HFF-Myc (cell line): ENCODE results near the gene RCOR1.

ENCODE experiments used
- DNase-seq: peaks from one replicate; pipeline ENCODE4 v3.0.0-alpha.2; 2011; ENCODE audit warnings: low read depth; ENCODE audit errors: extremely low read depth
- H3K4me3 ChIP-seq: replicated peaks from 2 replicates; pipeline ENCODE4 v1.5.1; 2011; ENCODE audit warnings: low read depth, mild to moderate bottlenecking, control low read depth, low read length
- TF ChIP-seq, protein P1 (sequence below): IDR thresholded peaks from 2 replicates; pipeline ENCODE4 v1.5.1; 2012; ENCODE audit warnings: mild to moderate bottlenecking, low read depth, low read length, control low read depth; ENCODE audit errors: missing control alignments

RCOR1 gene

DNA sequence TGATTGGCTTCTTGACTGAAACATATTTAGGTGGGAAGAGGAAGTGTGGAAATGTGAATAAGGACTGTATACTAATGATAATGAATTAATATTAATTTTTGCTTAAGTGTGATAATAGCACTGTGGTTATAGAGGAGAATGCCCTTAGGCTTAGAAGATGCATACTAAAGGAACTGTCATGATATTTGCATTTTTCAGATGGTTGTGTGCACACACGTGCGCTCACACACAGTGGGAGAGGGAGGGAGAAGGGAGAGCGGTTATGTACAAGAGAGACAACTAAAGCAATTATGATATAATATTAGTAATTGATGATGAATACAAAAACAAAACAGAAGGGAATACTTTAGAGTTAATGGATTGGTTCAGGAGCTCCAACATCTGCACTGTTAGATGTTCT lies 54.2 kb downstream of the RCOR1 start:
- H3K4me3 ChIP-seq: no peak overlapping the region
- TF ChIP-seq, protein P1, sequence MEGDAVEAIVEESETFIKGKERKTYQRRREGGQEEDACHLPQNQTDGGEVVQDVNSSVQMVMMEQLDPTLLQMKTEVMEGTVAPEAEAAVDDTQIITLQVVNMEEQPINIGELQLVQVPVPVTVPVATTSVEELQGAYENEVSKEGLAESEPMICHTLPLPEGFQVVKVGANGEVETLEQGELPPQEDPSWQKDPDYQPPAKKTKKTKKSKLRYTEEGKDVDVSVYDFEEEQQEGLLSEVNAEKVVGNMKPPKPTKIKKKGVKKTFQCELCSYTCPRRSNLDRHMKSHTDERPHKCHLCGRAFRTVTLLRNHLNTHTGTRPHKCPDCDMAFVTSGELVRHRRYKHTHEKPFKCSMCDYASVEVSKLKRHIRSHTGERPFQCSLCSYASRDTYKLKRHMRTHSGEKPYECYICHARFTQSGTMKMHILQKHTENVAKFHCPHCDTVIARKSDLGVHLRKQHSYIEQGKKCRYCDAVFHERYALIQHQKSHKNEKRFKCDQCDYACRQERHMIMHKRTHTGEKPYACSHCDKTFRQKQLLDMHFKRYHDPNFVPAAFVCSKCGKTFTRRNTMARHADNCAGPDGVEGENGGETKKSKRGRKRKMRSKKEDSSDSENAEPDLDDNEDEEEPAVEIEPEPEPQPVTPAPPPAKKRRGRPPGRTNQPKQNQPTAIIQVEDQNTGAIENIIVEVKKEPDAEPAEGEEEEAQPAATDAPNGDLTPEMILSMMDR: no peak
- no peak for DNase-seq

DNA sequence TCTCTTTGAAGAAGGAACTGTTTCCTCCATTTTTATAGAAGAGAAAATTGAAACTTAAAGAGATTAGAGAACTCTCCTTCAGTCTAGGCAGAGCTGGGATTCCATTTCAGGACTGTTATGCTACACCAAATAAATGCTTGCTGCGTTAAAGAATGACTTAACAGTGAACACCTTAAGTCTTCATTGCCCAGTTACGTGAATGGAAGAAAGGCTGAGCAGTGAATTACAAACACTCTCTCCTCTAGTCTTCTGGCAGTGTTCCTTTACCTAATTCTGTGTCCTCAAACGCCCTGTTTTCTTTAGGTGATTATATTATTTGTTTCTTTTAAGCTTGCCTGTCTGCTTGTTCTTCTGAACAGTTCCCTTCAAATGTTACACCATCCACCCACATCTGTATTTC lies 59.7 kb downstream of the RCOR1 start:
- no peak overlapping the region for H3K4me3 ChIP-seq
- TF ChIP-seq, protein P1: no peak
- no peak for DNase-seq

DNA sequence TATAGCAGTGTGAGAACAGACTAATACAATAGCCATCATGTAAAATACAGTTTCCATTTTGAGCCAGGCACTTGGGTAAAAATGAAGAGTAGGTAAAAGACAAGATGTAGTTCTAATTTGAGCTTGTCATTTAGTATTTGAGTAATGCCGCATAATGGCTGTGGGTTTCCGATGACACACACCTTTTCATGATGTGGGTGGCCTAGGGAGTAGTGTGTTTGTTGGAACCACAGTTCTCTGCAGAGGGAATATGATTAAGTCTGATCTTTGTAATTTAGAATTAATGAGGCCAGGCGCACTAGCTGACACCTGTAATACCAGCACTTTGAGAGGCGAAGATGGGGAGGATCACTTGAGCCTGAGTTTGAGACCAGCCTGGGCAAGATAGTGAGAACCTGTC lies 61.8 kb downstream of the RCOR1 start:
- TF ChIP-seq, protein P1: no peak
- DNase-seq: no peak
- H3K4me3 ChIP-seq: no peak overlapping the region

DNA sequence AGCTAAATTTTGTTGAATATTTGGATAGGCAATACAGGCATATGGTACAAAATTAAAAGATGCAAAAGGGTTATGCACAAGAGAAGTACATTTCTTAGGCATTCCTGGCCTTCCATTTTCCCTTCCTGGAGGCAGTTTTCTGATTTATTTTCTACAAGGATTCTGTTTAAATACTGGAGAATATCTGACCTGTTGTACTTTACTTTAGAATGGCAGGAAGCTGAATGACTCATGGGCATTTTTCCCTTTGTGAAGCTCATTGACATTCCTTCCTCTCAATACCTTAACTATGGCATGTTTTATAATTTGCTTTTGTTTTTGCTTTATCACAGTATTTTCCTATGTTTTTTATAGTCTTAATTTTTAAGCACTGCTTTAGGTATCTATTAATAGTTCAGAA lies 62.7 kb downstream of the RCOR1 start:
- H3K4me3 ChIP-seq: no peak overlapping the region
- no peak for DNase-seq
- TF ChIP-seq, protein P1: no peak

DNA sequence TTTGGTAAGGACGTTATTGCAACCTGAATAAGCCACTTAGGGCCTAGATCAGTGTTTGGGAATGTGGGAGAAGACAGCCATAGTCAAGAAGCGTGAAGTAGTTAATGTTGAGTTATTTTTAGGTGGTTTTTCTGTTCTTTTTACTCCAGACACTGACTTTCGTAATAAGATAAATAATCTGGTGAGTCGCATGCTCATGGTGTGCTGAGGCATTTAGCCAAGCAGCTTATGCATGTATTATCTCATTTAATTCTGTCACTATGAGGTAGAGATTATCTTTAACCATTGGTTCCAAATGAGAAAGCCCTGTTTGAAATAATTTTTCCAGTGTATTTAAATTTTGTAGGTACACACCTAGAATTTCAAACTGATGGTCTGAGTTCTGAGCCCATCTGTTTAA lies 67.3 kb downstream of the RCOR1 start:
- DNase-seq: no peak
- TF ChIP-seq, protein P1: no peak
- no peak overlapping the region for H3K4me3 ChIP-seq

DNA sequence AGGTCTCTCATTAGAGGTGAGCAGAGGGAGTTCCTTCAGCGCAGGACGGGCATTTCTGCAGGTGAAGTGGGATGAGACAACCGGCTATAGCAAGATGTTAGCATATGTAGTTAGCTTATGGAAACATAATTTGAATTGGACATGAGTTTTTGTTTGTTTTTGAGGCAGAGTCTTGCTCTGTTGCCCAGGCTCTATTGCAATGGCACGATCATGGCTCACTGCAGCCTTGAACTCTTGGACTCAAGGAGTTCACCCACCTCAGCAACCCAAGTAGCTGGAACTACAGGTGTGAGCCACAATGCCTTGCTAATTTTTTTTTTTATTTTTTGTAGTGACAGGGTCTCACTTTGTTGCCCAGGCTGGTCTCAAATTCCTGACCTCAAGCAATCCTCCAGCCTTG lies 69.2 kb downstream of the RCOR1 start:
- H3K4me3 ChIP-seq: no peak overlapping the region
- DNase-seq: no peak
- TF ChIP-seq, protein P1: no peak

DNA sequence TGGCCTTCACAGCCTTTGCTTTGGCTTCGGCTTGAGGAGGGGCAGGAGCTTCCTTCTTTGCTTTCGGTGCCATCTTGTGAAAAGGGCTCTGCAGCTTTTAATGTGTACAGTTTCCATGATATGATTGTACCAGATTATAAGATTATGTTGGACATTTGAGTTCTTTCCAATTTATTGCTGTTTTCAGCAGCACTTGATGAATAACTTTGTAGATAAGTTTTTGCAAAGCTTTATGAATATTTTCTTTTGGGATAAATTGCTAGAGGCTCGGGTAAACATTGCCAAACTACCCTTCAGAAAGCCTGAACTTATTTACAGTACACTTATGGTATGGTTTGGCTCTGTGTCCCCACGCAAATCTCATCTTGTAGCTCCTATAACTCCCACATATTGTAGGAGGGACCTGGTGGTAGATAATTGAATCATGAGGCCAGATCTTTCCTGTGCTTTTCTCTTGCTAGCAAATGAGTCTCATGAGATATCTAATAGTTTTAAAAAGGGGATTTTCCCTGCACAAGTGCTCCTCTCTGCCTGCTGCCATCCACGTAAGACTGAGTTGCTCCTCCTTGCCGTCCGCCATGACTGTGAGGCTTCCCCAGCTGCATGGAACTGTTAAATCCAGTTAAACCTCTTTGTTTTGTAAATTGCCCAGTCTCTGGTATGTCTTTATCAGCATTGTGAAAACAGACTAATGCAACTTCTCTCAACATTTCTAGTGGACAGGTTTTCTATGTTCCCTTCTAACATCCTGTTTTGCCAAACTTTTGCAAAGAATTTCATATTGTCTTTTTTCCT lies 70.4 kb downstream of the RCOR1 start:
- no peak overlapping the region for H3K4me3 ChIP-seq
- no peak for DNase-seq
- TF ChIP-seq, protein P1: no peak
